NCI-H524 (cell line): ENCODE measurements around the gene SDC3.

Experiments used
- DNase-seq, 2 experiments: peaks; one replicate each; lab custom pipeline; 2025; lab: John Stamatoyannopoulos, UW

The SDC3 gene

DNA sequence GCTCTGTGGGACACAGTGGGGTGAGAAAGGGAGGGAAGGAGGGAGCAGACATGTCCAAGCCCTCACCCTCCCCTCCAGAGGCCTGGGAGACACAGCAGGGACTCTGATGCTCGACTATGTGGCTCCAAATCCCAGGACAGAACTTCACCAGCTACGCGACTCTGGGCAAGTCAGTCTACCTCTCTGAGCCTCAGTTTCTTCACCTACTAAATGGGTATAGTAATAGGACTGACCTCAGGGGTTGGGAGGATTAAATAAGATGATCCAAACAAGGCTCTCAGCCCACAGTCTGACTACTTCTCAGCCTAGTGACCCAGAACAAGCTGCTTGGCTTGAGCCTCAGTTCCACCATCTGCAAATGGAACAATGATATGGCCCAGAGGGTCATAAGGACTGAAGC is 19.6 kb downstream of the SDC3 start:
- DNase-seq = no peak

DNA sequence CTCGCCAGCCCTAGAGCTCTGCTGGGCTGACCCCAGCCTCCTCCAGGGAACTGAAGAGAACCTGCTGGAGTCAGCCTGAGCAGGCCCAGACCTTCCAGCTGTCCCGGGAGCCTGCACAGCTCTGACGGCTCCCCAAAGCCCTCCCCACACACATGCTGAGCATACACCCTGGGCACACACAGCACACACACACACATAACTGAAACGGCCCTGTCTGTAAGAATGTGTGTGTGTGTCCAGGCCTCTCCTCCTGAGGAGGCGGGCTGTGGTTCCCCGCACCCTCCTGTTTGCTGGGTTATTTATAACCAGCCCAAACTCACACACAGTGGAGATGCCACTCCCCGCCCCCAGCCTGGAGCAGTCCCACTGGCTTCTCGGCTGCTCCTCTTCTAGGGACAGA is 20.2 kb downstream of the SDC3 start:
- DNase-seq = no peak

DNA sequence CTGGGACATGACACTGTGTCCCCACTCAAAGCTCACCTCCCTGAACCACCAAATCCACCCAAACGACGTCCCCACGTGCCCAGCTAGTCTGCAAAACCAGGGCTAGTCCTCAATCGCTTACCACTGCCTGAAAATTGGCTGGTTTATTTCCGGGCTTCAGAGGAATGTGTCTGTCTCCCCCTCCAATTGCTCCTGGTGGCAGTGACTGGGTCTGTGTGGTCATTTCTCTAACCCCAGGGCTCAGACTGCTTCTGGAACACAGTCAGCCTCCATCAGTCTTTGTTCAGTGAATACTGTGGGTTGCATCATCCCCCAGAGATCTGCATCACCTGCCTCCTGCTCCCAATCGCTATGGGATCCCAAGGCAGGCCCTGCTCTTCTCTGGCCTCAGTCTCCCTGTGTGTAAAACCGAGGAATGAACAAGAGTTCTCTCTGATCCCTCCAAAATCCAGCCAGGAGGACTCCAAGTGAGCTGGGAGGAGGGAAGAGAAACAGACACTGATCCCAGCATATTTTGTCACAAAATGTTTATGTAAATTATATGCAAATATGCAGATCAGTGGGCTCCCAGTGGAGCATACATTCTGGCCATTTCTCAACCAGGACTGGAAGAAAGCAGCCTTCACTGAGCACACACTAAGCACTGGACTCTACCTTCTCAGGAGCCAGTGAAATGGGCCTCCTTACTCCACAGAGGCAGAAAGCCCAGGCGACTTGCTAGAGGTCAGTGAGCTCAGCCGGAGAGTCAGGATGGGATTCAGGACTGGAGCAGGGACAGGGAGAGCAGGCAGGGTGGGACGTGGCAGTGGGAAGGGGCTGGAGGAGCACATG is 20.9 kb downstream of the SDC3 start:
- no peak for DNase-seq

DNA sequence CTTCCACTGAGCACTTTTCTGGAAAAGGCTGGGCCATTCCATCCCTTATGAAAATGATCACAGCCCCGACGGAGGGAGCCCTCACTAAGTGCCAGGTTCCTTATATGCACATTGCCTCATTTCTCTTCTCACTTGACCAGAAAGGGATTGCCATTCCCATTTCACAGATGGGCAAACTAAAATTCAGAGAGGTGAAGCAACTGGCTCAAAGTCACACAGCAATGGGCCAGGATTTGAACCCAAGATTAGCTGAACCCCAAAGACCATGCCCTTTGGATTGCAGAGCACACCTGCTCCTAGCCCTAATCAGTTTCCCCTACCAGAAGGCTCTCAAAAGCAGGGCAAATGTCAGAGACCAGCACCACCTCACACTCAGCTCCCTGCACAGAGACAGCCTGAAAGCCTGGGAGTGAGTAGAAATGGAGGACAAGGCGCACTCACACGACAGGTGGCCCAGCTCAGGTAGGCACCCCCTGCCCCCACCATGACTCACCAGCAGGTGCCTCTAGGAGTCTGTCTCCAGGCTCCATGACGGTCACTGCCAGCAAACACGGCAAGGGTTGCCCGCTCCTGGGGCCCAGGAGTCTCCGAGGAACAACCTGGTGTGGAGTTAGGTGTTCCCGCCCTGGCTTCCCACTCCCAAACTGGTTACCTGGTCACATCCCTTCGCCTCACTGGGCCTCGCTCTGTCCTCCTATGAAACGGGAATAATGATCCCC is 21.7 kb downstream of the SDC3 start:
- DNase-seq = no peak

DNA sequence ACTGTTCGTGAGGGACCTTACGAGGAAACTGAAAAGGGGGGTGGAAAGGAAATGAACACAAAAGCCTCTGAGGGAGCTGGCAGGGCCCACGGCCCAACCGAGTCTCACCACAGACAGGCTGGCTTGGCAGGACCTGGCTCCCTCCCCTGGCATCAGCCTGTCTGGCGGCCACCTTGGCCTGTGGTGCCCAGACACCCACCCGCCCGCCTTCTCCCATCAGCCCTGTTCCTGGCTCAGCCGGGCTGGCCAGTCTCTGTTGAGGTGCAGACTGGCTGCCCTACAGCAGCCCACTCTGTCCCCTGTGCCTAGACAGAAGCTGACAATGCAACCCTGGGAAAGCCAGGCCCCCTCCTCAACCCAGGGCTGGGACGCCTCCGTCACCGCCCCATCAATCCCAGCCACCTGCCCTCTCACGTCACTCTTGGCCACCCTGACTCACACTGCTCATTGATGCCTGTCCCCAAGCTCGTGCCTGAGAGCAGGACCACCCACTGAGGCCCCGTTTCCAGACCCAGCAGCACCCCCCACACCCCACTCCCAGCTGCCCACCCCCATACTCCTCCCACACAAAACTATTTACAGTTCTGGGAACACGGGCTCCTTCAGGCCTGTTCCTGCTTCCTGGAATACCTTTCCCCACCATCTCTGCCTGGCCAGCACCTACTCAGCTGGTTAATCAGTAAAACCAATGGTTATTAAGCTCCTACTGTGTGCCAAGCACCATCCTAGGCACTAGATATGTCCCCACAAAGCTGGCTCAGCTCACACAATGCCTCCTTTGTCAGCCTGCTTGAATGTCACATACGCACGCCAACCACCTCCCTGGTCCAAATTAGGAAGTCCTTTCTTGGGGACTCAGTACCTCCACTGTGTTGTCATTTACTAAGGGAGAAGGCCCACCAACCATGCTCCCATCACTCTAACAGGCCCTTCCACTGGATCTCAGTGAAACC is 22.7 kb downstream of the SDC3 start:
- DNase-seq = no peak

DNA sequence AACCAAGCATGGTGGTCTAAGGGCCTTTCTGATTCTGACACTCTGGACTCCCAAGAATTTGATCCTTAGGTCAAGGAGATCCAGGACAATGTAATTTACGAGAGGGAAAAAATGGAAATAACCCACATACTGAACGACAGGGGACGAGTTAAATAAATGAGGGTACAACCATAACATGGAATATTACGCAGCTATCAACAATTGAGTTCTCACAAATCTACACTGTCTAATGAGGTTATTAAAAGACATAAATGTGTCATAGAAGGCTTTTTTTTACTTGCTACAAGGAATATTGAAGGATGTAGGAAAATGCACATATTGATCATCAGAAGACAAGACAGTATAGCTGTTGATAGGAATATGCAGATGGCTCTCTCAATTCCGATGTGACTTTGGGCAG is 23.8 kb downstream of the SDC3 start:
- DNase-seq = no peak

DNA sequence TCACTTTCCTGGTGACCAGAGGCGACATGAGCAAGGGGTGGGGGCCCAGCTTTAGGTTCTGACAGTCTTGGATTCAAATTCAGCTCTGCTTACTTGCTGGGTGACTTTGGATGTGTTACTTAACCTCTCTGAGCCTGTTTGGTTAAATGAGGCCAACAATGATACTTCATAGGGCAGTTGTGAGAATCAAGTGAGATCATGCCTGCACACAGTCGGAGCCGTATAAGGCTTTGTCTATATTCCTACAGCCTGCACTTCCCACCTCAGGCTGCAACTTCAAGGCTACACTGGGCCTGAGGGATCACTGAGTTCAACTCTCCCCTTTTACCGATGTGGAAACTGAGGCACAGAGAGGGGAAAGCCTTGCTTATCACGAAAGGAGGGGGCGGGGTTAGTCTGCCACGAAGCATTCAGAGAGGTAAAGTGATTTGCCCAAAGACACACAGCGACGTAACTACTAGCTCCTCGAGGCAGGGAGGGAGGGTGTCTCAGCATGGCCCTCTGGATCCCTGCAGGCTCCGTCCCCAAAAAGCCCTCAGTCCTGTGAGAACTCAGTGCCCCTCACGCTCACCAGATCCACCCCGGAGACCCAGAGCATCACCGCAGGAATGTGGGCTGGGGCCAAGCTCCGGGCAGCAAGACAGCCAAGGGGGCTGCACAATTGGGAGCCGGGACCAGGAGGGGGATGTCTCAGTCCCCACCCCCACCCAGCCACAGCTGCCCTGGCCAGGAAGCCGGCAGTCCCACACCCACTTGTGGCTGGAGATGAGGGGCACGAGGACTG is 25.0 kb downstream of the SDC3 start:
- no peak for DNase-seq

DNA sequence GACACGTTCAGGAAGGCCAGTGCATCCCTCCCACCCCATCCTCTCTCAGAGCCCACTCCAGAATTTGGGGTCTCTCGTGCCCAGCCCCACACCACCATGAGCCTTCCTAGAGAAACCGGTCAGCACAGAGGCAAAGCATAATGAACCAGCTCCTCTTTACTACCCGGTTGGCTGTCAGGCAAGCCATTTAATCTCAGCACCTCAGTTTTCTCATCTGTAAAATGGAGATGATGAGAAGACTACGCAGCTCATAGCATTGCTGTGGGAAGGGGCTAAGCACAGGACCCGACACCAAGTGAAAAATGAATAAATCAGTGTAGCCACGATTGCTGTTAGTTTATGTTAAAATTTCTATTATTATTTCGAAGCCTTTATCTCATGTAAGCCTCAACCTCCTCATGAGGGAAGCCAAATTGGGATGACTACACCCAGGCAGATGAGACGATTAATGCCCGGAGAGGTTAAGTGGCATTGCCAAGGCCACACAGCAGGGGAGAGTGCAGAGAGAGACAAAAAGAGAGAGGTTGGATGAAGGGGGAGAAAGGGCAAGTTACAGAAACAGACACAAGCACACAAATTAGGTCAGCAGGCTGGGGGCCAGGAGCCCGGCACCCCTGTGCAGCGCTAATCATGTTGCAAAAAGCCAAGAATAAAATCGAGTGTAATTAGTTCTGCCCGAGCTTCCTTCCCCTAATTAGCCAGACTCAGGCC is 25.7 kb downstream of the SDC3 start:
- no peak for DNase-seq

DNA sequence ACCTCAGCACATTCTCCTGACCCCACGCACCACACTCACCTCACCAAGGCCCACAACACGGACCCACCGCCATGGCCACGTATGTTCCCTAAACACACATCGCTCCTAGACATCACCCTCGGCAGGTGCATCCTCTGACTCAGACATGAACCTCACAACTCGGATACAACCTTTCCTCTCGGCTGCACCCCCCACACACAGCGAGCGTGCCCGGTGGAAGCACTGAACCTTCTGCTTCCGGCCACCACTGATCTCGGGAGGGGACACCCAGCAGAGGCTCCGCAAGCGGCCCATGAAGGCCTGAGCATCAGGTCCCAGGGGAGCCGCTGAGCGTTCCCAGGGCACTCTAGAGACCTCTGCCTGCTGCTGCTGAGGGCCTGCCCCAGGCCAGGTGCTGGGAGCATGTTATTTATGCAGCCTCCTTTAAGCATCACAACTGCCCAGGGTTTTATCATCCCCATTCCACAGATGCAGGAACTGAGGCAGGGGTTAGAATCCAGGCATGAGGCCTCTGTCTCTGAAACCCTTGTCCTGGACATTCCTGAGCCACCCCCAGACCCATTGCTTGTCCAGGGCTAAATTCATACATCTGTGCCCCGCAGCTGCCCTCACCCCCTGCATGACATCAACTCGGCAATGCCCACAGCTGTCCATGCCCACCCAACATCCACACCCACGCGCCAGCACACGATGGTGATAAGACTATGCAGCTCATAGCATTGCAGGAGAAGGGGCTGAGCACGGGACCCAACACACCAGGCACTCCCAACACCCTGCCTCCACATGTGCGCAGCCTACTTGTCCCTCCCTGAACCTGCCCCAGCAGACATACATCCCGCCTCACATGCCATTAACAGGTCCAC is 27.0 kb downstream of the SDC3 start:
- DNase-seq = peak in 1 of 2 experiments; percentile 43

DNA sequence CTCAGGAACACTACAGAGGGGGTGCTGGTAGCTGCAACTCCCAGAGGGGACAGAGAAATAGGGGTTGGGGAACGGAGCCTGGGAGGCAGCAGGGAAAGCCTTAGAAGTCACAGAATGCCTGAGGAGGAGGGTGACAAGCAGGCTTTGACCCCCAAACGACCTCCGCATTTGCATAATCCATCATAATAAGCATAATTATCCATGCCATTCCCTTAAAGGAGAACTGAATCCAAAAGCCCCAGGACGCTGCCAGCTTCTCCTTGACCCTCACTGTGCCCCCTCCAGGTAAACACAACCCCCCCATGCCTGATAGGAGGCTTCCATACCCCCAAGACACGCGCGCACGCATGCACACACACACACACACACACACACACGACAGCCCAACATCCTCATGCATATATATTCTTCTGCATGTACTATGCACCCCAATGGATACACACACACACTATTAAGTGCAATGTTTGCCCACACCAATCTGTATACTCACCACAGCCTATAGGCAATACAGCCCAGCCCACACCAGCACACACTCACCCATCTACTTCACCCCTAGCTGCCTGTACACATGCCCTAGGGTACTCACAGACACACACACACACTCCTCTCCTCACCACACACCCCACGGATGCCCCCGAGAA is 27.8 kb downstream of the SDC3 start:
- peak; percentile 52 to 62 for DNase-seq

DNA sequence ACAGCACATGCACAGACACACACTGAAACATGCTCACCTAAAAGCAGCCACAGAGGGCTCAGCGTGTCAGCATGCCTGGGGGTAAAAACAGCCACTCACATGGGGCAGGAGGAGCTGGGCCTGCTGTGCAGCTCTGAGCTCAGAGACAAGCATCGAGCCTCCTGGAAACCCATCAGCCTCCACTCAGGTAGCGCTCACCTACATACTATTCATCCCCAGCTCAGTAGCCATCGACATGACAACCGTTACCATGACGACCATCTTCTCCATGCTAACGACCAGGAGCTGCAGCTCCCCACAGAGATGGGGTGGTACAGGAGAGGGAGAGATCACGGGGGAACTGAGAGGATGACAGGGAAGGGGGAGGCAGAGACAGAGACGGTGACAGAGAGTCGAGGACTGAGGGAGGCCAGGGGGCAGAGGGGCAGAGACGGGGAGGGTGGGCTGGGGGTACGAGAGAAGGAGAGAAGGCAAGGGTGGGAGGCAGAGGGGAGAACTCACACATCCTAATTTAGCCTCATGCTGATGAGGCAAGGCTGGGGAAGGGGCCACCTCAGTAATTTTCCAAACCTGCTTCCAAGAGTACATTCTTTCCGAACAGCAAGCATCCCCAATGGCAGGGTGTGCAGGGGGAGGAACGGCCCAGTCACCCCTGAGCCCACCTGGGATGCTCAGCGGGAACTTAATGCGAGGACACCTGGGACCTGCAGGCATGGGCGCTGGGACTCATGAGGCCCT is 28.4 kb downstream of the SDC3 start:
- DNase-seq = peak in 1 of 2 experiments; percentile 55

DNA sequence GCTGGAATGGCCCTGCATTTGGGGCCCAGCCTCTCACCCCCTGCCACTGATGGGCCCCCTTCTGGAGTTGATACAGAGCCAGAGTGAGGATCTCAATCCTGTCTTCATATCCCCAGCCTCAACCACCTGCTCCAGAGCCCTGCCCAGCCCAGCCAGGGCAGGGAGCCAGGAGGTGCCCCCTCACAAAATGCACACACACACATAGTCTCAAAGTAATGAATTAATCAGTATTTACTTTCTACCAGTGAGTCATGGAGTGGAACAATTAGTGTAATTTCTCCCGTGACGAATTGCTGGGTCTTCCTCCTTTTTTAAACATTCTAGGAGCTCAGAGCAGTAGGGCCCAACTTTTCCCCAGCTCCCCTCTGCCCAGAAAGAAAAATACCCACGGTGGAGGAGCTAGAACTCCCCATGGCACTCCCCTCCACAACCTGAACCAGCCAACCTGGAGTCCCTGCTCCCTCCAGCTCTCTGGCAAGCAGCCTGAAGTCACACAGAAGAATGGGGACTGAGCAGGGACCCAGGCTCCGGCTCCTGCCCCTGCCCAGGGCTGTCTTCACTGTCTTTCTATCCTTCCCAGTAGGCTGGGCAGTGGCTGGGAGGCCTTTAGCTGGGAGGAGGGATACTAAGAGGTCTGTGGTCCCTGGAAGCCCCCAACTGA is 29.3 kb downstream of the SDC3 start:
- no peak for DNase-seq

DNA sequence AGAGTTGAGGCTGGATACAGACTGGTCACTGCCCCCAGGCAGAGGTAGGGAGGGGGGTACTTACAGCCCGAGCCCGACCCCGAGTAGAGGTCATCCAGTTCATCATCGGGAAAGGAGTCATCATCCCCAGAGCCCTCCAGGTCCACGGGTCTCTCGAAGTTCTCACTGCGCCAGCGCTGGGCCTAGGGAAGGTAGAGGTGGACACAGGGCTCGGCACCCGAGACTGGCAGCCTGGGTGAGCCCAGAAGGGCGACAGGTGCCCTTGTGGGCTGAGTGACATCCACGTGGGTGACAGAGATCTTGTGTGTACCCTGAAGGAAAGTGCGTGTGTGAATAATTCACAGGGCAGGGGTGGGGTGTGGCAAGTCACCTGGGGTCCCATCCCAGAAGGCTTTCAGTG is 30.0 kb downstream of the SDC3 start:
- no peak for DNase-seq

DNA sequence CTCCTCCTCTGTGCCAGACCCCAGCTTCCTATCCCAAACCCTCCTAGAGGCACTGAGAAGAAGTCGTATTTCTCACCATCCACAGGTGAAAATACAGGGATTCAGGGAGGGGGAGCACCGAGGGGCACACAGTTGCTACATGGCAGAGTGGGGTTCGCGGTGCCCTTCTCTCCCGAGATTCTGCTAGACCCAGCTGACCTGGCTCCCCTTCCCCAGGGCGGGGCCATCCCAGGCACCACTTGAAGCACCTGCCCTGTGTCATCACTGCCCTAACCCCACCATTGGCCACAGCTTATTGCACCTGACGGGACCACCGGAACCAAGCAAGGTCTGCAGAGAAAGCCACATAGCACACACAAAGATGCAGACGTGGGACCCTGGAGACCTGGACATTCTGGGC is 30.5 kb downstream of the SDC3 start:
- no peak for DNase-seq

DNA sequence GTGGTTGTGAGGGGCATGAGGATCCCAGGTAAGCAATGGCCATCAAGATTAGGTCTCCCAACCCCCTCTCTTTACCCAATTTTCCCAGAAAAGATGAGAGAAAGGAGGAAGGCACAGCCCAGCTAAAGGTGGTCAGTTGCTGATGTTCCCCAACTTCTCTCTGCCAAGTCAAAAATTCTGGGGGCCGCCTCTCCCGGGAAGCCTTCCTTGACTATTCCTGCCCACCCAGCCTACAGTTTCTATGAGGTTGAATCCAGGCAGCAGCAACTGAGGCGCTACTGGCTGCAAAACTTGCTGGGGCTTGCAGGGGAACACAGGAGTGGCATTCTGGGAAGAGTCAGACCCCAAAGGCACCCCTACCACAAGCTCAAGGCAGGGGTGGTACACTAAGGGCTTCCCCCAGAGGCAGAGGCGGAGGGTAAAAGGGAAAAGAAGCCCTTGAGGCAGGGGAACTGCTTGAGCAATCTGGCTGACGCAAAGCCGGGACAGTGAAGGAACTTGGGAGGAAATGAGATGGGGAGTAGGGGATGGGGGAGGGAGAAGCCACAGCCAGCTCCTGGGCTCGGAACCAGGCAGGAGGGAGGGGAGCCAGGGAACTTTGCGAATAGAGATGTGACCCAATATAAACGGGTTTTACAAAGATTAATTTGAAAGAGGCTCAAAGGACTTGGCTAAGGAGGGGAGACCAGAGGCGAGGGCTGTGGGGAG is 31.2 kb downstream of the SDC3 start:
- no peak for DNase-seq

DNA sequence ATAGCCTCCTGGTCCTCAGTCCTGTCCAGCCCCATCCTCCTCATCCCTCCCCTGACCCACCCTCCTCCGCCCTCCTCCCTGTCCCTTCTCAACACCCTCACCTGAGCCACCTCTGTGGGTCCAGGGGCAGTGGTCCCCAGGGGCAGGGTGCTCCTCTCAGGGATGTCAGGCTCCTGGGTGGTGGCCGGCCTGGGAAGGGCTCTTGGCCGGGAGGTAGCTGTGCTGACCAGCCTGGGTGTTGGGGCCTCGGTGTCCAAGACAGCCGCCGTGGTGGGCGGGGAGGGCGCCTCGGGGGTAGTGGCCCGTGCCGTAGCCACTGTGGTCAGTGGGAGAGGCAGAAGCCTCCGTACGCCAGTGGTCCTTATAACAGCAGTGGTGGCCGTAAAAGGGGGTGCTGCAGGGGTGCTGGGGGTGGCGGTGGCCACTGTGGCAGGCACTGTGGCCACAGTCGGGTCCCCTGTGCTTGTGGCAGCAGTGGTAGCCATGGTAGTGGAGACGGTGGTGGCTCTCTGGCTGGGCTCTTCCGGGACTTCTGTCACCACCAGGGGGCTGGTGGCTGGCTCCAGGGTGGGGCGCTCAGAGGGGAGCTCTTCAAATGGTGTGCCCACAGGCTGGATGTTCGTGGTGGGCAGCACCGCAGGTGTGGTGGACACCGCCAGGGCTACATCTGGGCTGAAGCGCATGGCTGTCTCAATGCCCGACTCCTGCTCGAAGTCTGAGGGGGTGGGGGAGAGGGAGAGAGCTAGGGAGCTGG is 31.9 kb downstream of the SDC3 start:
- no peak for DNase-seq

DNA sequence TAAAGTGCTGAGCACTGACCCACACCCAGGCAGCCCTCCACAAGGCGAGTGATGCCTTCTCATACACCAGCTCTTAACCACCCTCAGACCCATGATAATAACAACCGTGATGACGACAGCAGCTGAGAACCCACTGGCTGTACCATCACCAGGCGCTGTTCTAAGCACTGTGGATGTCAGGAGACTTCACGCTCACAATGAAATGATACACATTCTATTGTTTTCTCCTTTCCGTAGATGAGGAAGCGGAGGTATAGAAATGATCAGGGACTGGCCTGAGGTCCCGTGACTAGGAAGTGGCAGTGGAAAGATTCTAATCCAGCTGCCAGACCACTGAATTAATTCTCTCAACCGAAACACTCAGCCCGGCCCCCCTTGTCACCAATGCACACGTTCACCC is 32.6 kb downstream of the SDC3 start:
- DNase-seq = no peak
